ENCODE data around the gene THAP4.

- no peak for TF ChIP-seq GATA2 (IDR thresholded peaks at IDR 0.05; ENCODE audit: low read depth, low read length)
- TF ChIP-seq GATA3 (IDR thresholded peaks at IDR 0.05; ENCODE audit: low read depth, low read length) = no peak
Observed at GRCh38 chr2:241660593-241661213, 23.7 kb upstream of the THAP4 start.

Data from SH-SY5Y (cell line).